Activated CD4-positive, CD25-positive, alpha-beta regulatory T cell treated with anti-CD3 and anti-CD28 coated beads, Interleukin-2, amount 50 U/mL, for 72 hours (primary cell): Measurements from ENCODE around the gene SPRR3.

Source experiments
- DNase-seq: peaks from one replicate; pipeline ENCODE4 v3.0.0; 2021

The SPRR3 gene

GRCh38 chr1:153001382-153001781 is at the start of gene SPRR3:
Gene SPRR3 (plus strand): TSS chr1:153001749. CDS start chr1:153003021, 1,272 bp downstream.
- no peak for DNase-seq

GRCh38 chr1:152953761-152954160 is 47.8 kb upstream of the SPRR3 start:
- no peak for DNase-seq

GRCh38 chr1:152954436-152954835 is 47.1 kb upstream of the SPRR3 start:
- no peak for DNase-seq

- DNase-seq: no peak
These were observed 44.0 kb upstream of the SPRR3 start for GRCh38 chr1:152957561-152957960.

GRCh38 chr1:152959273-152959672 is 42.3 kb upstream of the SPRR3 start:
- no peak for DNase-seq

GRCh38 chr1:152959801-152960451 is 41.6 kb upstream of the SPRR3 start:
- DNase-seq: no peak

- DNase-seq: no peak
These were observed 41.0 kb upstream of the SPRR3 start for GRCh38 chr1:152960452-152961044.

GRCh38 chr1:152961226-152961891 is 40.2 kb upstream of the SPRR3 start:
- no peak for DNase-seq

GRCh38 chr1:152962876-152963415 is 38.6 kb upstream of the SPRR3 start:
- DNase-seq: no peak

- DNase-seq: no peak
These were observed 37.0 kb upstream of the SPRR3 start for GRCh38 chr1:152964536-152964935.

- DNase-seq: no peak
These were observed 35.7 kb upstream of the SPRR3 start for GRCh38 chr1:152965853-152966252.

- DNase-seq: no peak
These were observed 34.3 kb upstream of the SPRR3 start for GRCh38 chr1:152967201-152967600.

- no peak for DNase-seq
These were observed 33.3 kb upstream of the SPRR3 start for GRCh38 chr1:152968248-152968647.

GRCh38 chr1:152969036-152969435 is 32.5 kb upstream of the SPRR3 start:
- no peak for DNase-seq

- no peak for DNase-seq
These were observed 31.1 kb upstream of the SPRR3 start, which contains the start of gene SPRR4 for GRCh38 chr1:152970495-152970894. Gene SPRR4 (plus strand): TSS chr1:152970648. CDS start chr1:152971891, 1,243 bp downstream.

- no peak for DNase-seq
These were observed 29.2 kb upstream of the SPRR3 start for GRCh38 chr1:152972196-152972886.

GRCh38 chr1:152976688-152977087 is 24.9 kb upstream of the SPRR3 start:
- no peak for DNase-seq

- no peak for DNase-seq
These were observed 23.9 kb upstream of the SPRR3 start for GRCh38 chr1:152977614-152978013.

- no peak for DNase-seq
These were observed 20.9 kb upstream of the SPRR3 start for GRCh38 chr1:152980676-152981075.

GRCh38 chr1:152981146-152981871 is 20.2 kb upstream of the SPRR3 start:
- DNase-seq: no peak

- no peak for DNase-seq
These were observed 19.5 kb upstream of the SPRR3 start for GRCh38 chr1:152982076-152982475.

GRCh38 chr1:152983234-152983633 is 18.3 kb upstream of the SPRR3 start:
- no peak for DNase-seq

GRCh38 chr1:152983743-152984142 is 17.8 kb upstream of the SPRR3 start, which contains the start of gene SPRR1A:
Gene SPRR1A (plus strand): TSS chr1:152984081. CDS start chr1:152985231, 1,150 bp downstream.
- no peak for DNase-seq
